Naive B cell (primary cell): Measurements from ENCODE around the gene RAB7B. TPM values are rescaled to one million over a fixed set of nuclear protein-coding genes. Genes with fewer than 3 reads are reported as not detected.

ENCODE experiments used
- ATAC-seq, 2 donors: fragments of 150-1000 bp; cut with Tn5 transposase; 2 replicates each; pipeline ENCODE4 v1.10.0; 2021; ENCODE audit warnings: low read depth in 2 of 2, mild to moderate bottlenecking in 2 of 2, moderate library complexity in 2 of 2
- DNase-seq: peaks from one replicate; pipeline ENCODE4 v3.0.0; 2022
- H3K27ac Mint-ChIP-seq, 6 donors: one replicate each; pipeline ENCODE4 v1.8.0; 2020 to 2022; ENCODE audit warnings: mild to moderate bottlenecking in 6 of 6, mixed read lengths in 6 of 6, moderate library complexity in 5 of 6, inconsistent platforms in 2 of 6
- H3K27me3 Mint-ChIP-seq, 3 donors: one replicate each; pipeline ENCODE4 v1.8.0; 2021 to 2022; ENCODE audit warnings: mixed read lengths in 3 of 3, mild to moderate bottlenecking in 1 of 3
- H3K36me3 Mint-ChIP-seq, 2 donors: one replicate each; pipeline ENCODE4 v1.8.0; 2020 to 2022; ENCODE audit warnings: mixed read lengths in 2 of 2, inconsistent platforms in 1 of 2, mild to moderate bottlenecking in 1 of 2
- H3K4me1 Mint-ChIP-seq, 3 donors: one replicate each; pipeline ENCODE4 v1.8.0; 2020 to 2022; ENCODE audit warnings: mixed read lengths in 3 of 3, inconsistent platforms in 1 of 3, mild to moderate bottlenecking in 1 of 3, moderate library complexity in 1 of 3
- H3K4me3 Mint-ChIP-seq, 8 donors: one replicate each; pipeline ENCODE4 v1.8.0; 2020 to 2022; ENCODE audit warnings: mild to moderate bottlenecking in 8 of 8, mixed read lengths in 8 of 8, moderate library complexity in 8 of 8, inconsistent platforms in 2 of 8
- H3K9me3 Mint-ChIP-seq, 7 donors: one replicate each; pipeline ENCODE4 v1.8.0; 2020 to 2022; ENCODE audit warnings: mixed read lengths in 7 of 7, mild to moderate bottlenecking in 5 of 7, inconsistent platforms in 2 of 7, moderate library complexity in 1 of 7
- polyA plus RNA-seq, 6 donors: library from polyadenylated mRNA; unstranded; fragments of 300-500 nt; fragmentation: Illumina TruSeq; gene quantifications; one replicate each; pipeline ENCODE4 v1.2.3, GENCODE V29; 2021; ENCODE audit warnings: low read depth in 6 of 6

The RAB7B gene
- polyA plus RNA-seq, 6 donors from 2014 or later = not detected

DNA sequence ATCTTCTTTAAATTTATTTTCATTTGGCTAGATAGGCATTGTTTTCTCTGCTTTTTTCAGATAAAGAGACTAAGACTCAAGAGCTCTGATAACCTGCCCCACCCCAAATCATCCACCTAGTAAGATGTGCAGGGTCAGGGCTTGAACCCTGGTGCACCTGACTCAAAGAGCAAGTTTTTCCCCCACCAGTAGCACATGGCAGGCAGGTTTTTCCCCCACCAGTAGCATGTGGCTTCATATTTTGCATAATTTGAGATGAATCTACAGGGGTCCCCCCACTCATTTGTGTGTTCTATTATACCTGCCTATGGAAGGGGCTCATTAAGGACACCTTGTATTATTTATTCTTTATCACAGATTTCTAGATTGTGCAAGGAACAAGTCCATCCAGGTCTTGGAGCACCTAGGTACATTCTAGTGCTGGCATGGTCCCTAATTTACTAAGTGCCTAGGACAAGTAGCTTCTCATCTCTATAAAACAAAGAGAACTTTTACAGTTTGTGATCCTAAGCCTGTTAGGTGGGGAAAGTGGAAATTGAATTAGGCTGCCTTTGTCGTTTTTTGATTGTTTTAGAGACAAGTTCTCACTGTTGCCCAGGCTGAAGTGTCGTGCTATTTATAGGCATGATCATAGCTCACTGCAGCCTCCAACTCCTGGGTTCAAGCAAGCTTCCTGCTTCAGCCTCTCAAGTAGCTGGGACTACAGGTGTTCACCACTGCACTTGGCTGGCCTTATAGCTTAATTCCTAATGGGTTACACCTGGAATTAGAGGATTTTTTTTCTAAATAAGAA, 33.7 kb upstream of the RAB7B start:
- H3K4me3 Mint-ChIP-seq = peak overlapping the region; percentile 48 to 94 (median 90)
- H3K4me1 Mint-ChIP-seq = peaks cover 77 to 98% (median 96%) of the 10 kb centered on the region in 3 donors
- H3K36me3 Mint-ChIP-seq = no peaks in the 10 kb centered on the region
- no peak for DNase-seq
- no peaks in the 10 kb centered on the region for H3K9me3 Mint-ChIP-seq
- no peaks in the 10 kb centered on the region for H3K27me3 Mint-ChIP-seq
- H3K27ac Mint-ChIP-seq = peak overlapping the region; percentile 79 to 97 (median 91)
- peak; percentile 44 to 55 for ATAC-seq

DNA sequence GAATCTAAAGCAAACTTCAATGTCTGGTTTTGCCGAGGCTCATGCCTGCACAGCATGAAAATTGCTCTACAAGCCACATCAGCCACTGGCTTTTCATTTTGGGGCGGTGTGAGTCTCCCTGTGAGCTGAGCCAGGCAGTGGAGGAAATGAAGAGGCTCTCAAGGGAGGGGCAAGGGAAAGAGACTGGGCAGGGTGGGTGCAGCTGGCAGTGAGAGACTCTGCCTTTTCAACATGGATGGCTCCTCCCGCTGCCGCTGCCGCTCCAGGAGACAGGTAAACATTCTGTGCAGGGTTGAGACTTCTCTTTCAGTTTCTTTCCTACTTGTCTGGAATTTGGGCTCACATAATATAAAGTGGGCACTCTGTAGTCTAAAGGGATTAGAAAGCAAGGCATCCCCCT, 31.8 kb upstream of the RAB7B start:
- Mint-ChIP-seq H3K27me3 (no peaks in the 10 kb centered on the region), H3K36me3 (no peaks in the 10 kb centered on the region), H3K27ac (peak overlapping the region; percentile 81 to 98 (median 96)), H3K4me1 (peaks cover 72 to 94% (median 87%) of the 10 kb centered on the region in 3 donors), H3K4me3 (peak overlapping the region; percentile 89 to 94 (median 92)), H3K9me3 (no peaks in the 10 kb centered on the region)
- DNase-seq (no peak), ATAC-seq (peak; percentile 51 to 57)

DNA sequence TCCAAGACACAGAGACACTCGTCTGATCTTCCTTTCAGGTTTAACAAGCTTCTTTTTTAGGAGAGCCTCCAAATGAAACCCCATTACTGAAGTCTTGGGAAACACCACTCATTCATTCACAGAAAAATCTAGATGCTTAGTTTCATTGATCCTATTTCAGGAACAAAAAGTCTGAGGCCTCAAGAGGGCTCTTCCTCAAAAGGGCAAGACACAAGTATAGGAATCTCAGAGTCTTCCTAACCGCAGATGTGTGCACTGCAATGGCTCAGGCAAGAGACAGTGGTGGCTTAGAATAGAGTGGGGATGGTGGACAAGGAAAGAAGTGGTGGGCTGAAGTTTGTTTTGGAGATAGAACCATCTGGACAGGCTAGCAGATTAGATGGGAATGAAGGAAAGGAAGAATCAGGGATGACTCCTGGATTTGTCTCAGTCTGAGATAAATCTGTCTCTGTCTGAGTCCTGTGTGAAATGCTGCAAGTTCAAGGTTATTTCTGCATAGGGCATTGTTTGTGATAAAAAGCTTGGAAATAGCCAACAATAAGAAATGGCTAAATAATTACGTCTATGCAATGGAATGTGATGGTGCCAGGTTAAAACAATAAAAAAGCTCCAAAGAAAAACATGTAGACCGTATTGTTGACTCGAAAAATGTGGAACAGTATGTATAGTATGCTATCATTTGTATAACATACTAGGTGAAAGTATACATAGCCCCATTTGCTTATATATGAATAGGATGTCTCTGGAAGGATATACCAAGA, 29.4 kb upstream of the RAB7B start:
- no peak for ATAC-seq
- no peak for DNase-seq
- peaks cover 51 to 70% (median 62%) of the 10 kb centered on the region in 3 donors for H3K4me1 Mint-ChIP-seq
- H3K27me3 Mint-ChIP-seq = peaks cover 0 to 6% (median 0%) of the 10 kb centered on the region in 3 donors
- peak overlapping the region; percentile 13 to 98 (median 74) for H3K27ac Mint-ChIP-seq
- H3K36me3 Mint-ChIP-seq = no peaks in the 10 kb centered on the region
- H3K9me3 Mint-ChIP-seq = no peaks in the 10 kb centered on the region
- H3K4me3 Mint-ChIP-seq = peak overlapping the region in 3 of 8 donors; percentile 1 to 89 (median 50)

DNA sequence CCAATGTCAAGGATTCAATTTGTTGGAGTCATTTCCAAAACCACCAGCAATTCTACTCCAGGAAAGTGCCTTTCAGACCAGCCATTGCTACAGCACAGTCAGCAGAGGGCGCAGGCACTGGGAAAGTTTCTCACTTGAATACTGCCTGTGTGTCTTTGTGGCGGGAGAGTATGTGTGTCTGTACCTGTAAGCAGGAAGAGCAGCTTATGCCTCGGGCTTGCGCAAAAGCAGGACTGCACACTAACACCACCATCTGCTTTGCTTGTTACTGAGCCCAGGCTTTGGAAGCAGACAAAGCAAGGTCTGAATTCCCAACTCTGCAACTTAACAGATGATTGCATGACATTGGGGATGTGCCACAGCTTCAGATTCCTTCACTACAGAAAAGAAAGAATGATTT, 27.5 kb upstream of the RAB7B start:
- H3K4me3 Mint-ChIP-seq = peak overlapping the region in 7 of 8 donors; percentile 11 to 78 (median 48)

DNA sequence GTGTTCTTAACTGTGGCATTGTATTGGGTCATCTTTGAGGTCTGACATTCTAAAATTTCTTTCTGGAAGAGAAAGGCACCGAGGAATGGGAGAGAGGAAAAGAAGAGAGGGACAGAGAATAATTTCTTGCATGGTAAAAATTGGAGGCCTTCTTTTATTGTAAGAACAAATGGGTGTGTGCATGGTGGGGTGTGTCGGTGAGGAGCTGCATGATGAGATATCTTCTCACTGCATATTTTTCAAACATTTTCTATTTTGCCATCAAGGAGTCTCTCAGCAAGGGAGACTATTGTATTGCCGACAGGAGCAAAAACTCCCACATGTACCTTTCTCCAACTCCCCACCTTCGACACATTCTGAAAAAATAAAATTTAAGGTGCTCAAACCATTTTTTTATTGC, 27.0 kb upstream of the RAB7B start:
- ATAC-seq (no peak), DNase-seq (no peak)
- H3K4me3 Mint-ChIP-seq = peak overlapping the region in 1 of 8 donors; percentile 19
- no peak overlapping the region for H3K27ac Mint-ChIP-seq
- H3K9me3 Mint-ChIP-seq = no peaks in the 10 kb centered on the region
- H3K4me1 Mint-ChIP-seq = peaks cover 32 to 46% (median 39%) of the 10 kb centered on the region in 3 donors
- no peaks in the 10 kb centered on the region for H3K36me3 Mint-ChIP-seq
- H3K27me3 Mint-ChIP-seq = peaks cover 0 to 6% (median 0%) of the 10 kb centered on the region in 3 donors

More for the DNA sequence above, 27.5 kb upstream of the RAB7B start:
- H3K4me1 Mint-ChIP-seq = peaks cover 36 to 52% (median 45%) of the 10 kb centered on the region in 3 donors
- H3K27ac Mint-ChIP-seq = peak overlapping the region in 1 of 6 donors; percentile 90
- H3K9me3 Mint-ChIP-seq = no peaks in the 10 kb centered on the region
- ATAC-seq = peak; percentile 75 to 84
- peaks cover 0 to 6% (median 0%) of the 10 kb centered on the region in 3 donors for H3K27me3 Mint-ChIP-seq
- no peaks in the 10 kb centered on the region for H3K36me3 Mint-ChIP-seq
- peak; percentile 67 for DNase-seq

DNA sequence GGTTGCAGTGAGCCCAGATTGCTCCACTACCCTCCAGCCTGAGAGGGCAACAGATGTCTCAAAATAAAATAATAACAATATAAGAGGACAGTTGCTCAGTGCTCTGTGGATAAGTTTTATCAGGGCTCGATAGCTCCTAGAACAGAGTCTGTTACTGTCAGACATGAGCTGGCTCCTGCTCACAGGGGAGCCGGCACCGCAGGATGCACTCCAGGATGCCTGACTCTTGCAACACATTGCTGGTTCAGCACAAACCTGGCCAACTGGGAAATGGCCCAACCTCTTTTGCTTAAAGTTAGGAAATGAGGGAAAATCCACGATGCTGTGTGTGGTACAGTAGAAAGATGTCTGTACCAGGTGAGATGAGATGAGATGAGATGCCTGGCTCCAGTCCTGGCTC, 26.3 kb upstream of the RAB7B start:
- Mint-ChIP-seq H3K27me3 (peaks cover 0 to 6% (median 0%) of the 10 kb centered on the region in 3 donors), H3K4me1 (peaks cover 25 to 39% (median 32%) of the 10 kb centered on the region in 3 donors), H3K4me3 (no peak overlapping the region), H3K36me3 (no peaks in the 10 kb centered on the region), H3K27ac (peak overlapping the region in 2 of 6 donors; percentile 15 to 55), H3K9me3 (no peaks in the 10 kb centered on the region)
- ATAC-seq = no peak
- no peak for DNase-seq

DNA sequence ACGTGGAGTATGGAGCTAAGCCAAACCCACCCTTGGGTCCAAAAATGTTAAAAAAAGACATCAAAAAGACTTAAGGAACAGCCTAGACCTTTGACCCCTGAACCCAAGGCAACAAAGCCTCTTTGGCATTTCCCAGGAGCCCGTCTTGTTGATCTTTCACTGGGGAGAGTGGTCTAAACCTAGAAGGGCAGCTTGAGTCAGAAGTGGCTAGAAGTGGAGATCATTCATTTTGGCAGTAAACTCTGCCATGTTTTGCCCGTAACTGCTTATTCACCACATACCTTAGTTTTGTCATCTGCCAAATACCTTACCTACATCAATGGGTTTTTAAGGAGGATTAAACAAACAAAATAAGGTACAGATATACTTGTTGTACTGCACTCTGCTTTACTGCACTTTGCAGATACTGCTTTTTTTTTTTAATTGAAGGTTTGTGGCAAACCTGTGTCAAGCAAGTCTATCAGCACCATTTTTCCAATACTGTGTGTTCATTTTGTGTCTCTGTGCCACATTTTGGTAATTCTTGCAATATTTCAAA, 22.2 kb upstream of the RAB7B start:
- peaks cover 0 to 18% (median 11%) of the 10 kb centered on the region in 3 donors for H3K27me3 Mint-ChIP-seq
- H3K27ac Mint-ChIP-seq = no peak overlapping the region
- H3K4me3 Mint-ChIP-seq = no peak overlapping the region
- ATAC-seq (no peak), DNase-seq (no peak)
- H3K36me3 Mint-ChIP-seq = no peaks in the 10 kb centered on the region
- peaks cover 0 to under 1% (median 0%) of the 10 kb centered on the region in 3 donors for H3K4me1 Mint-ChIP-seq
- no peaks in the 10 kb centered on the region for H3K9me3 Mint-ChIP-seq

DNA sequence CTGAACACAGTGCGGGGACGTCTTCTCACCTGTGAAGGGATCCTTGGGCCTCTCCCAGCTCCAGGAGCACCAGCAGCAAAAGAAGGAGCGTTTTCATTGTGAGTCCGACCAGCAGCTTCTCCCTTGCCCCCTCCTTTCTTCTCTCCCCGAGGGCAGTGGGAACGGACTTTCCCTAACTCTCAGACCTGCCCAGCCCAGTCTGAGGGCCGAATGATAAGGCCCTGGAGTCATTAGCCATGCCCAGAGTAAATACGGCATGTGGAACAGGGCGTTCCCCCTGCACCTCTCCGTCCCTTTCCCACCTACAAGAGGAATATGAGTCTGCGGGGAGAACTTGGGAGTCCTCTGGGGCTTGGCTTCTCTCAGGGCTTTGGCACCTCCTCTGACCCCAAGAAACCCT, 20.5 kb upstream of the RAB7B start, which contains the start of gene CTSE:
CTSE (minus strand) TSS at position 201 of the 400 bp plus-strand sequence; CDS start at position 97, 104 bp downstream.
- DNase-seq (no peak), ATAC-seq (no peak)
- Mint-ChIP-seq H3K36me3 (no peaks in the 10 kb centered on the region), H3K4me1 (no peaks in the 10 kb centered on the region), H3K27ac (peak within 1 kb of the TSS in 2 of 6 donors; percentile 20 to 47), H3K27me3 (peaks cover 0 to 15% (median 11%) of the 10 kb centered on the region in 3 donors), H3K4me3 (peak within 1 kb of the TSS in 1 of 8 donors; percentile 15), H3K9me3 (no peaks in the 10 kb centered on the region)

DNA sequence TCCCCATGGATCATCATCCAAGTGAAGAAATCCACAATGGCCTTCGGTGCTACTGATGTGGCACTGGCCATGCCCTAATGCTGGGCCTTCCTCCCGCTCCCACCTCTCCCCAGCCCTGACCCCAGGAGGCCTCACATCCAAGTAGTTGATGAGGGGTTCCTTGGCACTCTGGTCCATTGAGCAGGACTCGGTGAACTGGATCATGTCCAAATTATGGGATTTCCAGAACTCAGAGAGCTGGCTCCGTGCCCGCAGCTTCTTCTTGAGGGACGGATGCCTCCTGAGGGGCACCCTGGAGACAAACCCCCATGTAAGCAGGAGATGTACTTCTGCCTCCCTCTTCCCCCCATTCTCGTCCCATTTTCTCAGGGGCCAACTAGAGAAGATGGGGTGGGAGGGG, 19.6 kb upstream of the RAB7B start:
- Mint-ChIP-seq H3K9me3 (no peaks in the 10 kb centered on the region), H3K27me3 (peaks cover 0 to 14% (median 11%) of the 10 kb centered on the region in 3 donors), H3K27ac (peak overlapping the region in 1 of 6 donors; percentile 20), H3K4me3 (no peak overlapping the region), H3K4me1 (no peaks in the 10 kb centered on the region), H3K36me3 (no peaks in the 10 kb centered on the region)
- DNase-seq (no peak), ATAC-seq (no peak)

DNA sequence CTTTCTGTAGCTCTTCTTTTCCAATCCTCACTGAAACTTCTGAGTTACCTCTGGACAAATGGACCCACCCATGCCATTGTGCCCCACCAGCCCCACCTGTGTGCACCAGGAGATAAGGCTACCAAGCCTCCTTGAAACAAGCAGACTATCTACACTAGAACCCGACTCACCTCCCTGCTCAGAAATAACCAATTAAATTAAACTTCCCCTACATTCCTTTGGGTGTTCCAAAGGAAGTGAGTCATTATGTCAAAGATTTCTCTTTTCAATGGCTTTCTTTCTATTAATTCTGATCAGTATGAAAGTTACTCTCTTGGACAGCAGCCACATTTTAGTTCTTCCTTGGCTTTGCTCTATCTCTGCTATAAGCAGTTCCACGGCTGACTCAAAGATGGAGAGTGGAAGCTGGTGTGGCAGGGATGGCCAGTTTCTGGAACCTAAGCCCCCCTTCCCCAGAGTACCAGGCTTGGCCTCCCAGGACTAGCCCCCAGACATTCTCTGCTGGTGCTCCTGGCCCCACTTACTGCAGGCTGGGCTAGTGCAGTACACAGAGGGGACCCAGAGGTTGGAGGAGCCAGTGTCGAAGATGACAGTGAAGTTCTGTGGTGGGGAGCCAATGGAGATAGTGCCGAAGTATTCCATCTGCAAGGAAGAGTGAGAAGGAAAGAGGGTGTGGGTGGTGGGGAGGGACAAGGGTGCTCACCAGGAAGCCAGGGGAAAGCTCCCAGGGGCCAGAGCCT, 18.6 kb upstream of the RAB7B start:
- Mint-ChIP-seq H3K4me1 (no peaks in the 10 kb centered on the region), H3K27ac (peak overlapping the region in 1 of 6 donors; percentile 51), H3K36me3 (no peaks in the 10 kb centered on the region), H3K9me3 (no peaks in the 10 kb centered on the region), H3K4me3 (no peak overlapping the region), H3K27me3 (peaks cover 0 to 14% (median 11%) of the 10 kb centered on the region in 3 donors)
- ATAC-seq (no peak), DNase-seq (no peak)

DNA sequence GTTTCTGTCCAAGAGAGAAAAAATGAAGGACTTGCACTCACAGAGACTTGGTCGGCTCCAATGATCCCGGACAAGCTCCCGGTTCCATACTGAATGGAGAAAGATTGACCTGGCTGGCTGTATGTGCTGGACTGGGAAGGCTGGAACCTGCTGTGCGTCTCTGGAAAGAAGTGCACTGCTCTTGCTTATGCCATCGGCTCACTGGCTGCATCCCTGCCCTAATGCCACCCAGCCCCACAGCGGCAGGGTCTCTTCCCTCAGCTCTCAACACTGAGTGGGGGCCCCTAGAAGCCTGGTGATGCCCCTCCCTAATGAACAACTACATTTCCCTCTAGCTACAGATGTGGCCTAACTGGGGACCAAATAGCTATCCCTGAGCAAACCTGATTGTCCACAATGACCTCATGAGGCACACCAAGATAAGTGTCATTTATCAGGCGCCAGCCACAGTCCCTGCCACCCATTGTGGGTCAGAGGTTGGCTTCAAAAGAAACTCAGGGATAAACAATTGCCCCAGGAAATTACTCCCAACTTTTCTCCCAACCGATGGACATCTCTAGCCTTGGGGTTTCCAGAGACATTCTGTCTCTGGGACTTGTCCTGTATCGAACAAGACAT, 17.9 kb upstream of the RAB7B start:
- ATAC-seq (no peak), DNase-seq (no peak)
- H3K4me1 Mint-ChIP-seq = no peaks in the 10 kb centered on the region
- no peaks in the 10 kb centered on the region for H3K9me3 Mint-ChIP-seq
- peaks cover 0 to 14% (median 11%) of the 10 kb centered on the region in 3 donors for H3K27me3 Mint-ChIP-seq
- H3K4me3 Mint-ChIP-seq = no peak overlapping the region
- no peaks in the 10 kb centered on the region for H3K36me3 Mint-ChIP-seq
- H3K27ac Mint-ChIP-seq = peak overlapping the region in 1 of 6 donors; percentile 51

DNA sequence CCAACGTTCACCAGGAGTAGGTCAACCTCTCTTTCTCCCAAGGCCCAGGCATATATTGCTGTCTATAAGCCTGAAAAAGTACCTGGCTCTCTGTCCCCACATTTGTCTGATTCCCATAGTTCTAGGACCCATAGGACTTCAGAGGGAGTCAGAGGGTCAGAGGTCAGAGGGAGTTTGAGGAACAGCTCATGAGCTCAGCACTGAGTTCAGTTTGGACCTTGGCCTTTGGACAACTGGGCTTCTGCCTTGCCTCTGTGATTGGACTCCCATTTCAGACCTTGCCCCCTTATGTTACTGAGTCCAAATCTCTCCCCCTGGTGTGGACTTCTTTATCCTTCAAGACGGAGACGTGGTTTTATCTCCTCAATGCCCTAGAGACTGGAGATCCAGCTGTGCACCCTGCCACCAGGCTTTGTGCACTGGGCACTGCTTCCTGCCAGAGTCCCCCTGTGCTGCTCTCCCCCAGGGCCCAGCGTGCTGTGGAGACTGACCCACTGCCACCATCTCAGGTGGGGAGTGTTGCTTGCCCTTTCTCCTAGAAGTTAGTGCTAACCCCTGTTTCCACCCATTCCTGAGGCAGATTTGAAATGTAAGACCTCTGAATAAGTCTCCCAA, 17.3 kb upstream of the RAB7B start:
- H3K27me3 Mint-ChIP-seq = peaks cover 0 to 14% (median 11%) of the 10 kb centered on the region in 3 donors
- ATAC-seq = no peak
- DNase-seq = no peak
- H3K9me3 Mint-ChIP-seq = no peaks in the 10 kb centered on the region
- no peaks in the 10 kb centered on the region for H3K36me3 Mint-ChIP-seq
- H3K4me1 Mint-ChIP-seq = no peaks in the 10 kb centered on the region
- H3K27ac Mint-ChIP-seq = peak overlapping the region in 1 of 6 donors; percentile 69
- no peak overlapping the region for H3K4me3 Mint-ChIP-seq
